ENCODE measurements around the gene POLR1G.
"Not testable (repeated sequence)": the region's sequence is repeated elsewhere in the genome, so short reads cannot be mapped to it uniquely, and the experiment has no call there.

The POLR1G gene

DNA sequence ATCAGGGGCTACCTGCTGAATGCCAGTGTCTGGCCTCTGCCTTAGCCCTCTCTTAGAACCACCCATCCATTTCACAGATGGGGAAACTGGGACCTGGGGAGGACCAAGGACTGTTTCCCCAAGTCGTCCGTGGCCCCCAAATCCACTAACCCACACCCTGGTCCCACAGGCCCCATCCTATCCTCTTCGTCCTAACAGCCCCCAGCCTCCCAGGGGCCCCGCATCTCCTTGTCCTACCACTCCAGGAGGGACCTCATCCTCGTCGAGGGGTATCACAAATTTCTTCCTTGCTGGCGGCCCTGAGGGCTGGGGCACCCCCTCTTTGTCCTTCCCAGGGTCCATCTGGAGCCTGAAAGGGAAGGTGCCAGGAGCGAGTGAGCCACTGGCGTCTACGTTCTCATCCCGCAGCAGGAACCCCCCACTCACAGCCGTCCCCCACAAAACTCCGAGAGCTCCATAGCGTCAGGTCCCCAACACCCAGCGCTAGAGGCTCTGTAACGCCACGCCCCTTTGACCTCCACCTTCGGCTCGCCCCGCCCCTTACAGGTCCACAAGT lies 16.7 kb downstream of the POLR1G start:
- no peak for DNase-seq

DNA sequence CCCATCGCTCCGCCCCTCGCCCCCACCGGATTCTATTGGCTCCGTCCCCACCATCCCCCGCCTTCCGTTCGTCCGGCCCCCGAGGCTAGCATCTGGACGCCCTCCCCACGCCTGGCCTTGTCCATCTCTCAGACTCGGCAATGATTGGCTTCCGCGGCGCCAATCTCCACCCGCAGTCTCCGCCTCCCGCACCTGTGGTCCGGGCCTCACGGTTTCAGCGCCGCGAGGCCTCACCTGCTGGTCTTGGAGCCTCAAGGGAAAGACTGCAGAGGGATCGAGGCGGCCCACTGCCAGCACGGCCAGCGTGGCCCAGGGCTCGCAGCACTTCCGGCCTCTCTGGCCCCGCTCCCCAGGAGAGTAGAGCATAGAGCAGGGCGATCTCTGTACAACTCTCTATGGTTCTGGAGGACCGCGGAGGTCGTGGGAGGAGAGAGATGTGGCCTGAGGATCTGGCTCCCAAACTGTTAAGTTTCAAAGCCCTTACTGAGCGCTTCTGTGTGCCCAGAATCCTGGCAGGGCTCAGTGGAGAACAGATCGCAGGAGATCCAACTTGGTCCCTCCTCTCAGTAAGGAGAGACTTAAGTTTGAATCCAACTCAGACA lies 17.2 kb downstream of the POLR1G start, which contains the start of gene ERCC1:
ERCC1 (minus strand) TSS at position 329 of the 602 bp plus-strand sequence. CDS start 543 bp downstream, outside the sequence.
- DNase-seq, result peak; percentile 97 to 99

DNA sequence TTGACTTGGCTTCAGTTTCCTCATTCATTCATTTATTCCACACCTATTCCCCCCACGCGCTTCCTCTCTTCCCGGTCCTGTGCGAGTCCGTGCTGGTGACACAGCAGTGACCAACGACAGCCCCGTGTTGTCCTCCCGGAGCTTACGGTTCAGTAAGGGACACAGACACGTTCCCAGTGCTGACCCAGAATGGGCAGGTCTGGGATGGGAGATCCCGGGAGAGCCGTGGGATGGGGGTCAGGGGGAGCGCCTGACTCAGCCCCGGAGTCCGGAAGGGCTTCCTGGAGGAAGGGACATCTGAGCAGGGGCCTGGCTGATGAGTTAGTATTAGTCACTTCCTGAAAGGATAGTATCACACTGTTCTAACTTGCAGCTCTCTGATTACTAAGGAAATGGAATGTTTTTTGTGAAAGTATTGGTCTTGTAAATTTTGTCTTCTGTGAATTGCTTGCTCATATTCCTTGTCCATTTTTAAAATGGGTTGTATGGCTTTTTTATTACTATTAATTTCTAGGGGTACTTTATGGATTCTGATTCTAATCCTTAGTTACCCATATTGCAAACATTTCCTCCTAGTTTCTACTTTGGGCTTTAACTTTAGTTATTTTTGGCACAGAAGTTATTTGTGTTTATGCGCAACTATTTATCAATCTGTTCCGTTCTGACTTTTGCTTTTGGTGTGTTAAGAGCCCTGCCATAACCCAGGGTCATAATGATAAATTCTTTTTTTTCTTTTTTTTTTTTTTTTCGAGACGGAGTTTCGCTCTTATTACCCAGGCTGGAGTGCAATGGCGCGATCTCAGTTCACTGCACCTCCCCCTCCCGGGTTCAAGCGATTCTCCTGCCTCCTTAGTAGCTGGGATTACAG lies 18.0 kb downstream of the POLR1G start:
- peak in 1 of 2 experiments; percentile 70 for DNase-seq

DNA sequence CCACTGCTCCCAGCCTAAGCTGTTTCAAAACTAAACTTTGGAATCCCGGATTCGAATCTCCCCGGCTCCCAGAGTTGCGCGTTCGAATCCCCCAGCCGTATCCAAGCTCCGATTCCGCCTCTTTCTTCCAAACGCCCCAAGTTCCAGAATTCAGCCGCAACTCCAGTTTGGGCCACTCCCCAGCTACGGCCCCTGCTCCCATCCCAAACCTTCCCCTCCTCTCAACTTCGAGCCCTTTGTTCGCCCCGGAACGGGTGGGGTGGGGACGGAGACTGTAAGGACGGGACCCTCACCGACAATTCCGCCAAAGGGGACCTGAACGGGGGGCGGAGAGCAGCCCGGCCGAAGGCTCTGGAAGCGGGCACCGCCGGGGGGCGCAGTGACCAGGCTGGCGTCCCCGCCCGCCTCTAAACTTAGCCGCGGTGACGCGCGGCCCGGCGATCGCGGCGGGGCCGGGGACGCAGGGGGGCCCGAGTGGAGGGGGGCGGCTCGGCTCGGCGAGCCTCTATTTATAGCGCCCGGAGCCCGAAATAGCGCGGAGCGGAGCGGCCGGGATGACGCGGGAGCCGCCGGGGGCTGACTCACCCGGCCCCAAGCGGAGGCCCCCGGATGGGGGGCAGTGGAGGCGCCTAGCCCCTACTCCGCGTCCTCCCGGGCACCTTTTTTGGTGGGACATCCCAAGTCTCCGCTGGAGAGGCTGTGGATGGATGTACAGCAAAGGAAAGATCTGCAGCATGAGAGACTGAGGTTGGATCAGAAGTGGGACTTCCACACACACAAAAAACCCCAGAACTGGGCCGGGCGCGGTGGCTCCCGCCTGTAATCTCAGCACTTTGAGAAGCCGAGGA lies 22.2 kb downstream of the POLR1G start:
- DNase-seq, result no peak

GRCh38 chr19:45429896-45430295 lies 23.5 kb downstream of the POLR1G start:
- not testable (repeated sequence) for DNase-seq

GRCh38 chr19:45431008-45431407 lies 24.6 kb downstream of the POLR1G start:
- DNase-seq, result not testable (repeated sequence)

DNA sequence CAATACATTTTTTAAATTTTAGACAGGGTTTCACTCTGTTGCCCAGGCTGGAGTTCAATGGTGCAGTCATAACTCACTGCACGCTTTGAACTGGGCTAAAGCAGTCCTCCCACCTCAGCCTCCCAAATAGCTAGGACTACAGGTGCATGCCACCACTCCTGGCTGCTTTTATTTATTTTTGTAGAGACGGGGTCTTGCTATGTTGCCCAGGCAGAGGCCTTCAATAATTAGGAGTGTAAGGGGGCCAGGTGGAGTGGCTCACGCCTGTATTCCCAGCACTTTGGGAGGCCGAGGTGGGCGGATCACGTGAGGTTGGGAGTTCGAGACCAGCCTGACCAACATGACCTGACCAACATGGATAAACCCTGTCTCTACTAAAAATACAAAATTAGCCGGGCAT lies 26.1 kb downstream of the POLR1G start:
- not testable (repeated sequence) for DNase-seq

DNA sequence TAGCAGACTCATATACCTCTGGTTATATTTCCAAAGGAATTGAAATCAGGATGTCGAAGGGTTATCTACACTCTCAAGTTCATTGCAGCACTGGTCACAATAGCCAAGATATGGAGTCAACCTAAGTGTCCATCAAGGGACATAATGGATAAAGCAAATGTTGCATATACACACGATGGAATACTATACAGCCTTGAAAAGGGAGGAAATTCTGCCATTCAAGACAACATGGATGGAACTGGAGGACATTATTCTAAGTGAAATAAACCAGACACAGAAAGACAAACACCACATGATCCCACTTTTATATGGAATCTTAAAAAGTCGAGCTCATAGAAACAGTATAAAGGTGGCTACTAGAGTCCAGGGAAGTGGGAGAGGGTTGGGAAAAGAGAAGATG lies 30.9 kb downstream of the POLR1G start:
- DNase-seq, result no peak

DNA sequence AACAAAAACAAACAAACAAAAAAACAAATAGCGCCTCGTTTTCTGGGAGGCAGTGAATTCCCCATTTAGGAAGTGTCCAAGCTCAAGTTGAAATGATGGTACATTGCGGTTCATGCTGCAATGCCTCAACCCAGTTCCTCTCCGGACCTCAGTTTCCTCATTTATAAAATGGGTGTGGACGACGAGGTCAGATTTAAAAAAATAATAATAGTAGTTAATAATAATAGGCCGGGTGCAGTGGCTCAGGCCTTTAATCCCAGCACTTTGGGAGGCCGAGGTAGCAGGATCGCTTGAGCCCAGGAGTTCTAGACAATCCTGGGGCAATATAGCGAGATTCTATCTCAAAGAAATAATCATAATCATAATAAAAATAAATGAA lies 32.7 kb downstream of the POLR1G start:
- no peak for DNase-seq

DNA sequence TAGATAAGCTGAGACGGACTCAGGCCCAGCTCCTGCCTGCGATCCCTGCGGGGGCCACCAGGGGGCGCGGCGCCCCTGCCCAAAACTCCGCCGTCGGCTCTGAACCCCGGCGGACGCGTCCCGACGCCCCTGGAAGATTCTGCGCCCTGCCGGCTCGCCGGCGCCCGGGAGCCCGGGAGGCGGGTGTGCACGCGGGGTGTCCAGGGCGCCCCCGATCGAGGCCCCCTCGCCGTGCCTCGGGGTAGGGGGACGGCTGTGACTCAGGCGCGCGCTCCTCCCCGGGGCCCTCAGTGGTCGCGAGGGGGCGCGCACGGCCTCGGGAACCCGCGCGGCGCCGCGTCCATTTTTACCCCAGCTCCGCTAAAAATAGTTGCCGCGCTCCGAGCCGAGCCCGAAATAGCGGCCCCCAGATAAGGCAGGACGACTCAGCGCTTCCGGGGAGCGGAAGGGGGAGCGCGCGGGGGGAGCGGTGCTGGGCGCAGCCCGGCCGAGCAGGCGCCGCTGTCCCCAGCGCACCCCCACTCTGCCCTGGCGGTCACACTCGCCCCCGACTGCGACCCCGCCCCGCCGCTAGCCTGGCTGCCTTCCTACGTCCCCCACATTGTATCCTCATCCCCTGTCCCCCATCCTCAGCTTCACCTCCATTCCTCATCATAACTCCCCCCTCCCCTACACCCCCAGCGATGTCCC lies 33.3 kb downstream of the POLR1G start:
- DNase-seq, result peak in 1 of 2 experiments; percentile 85

GRCh38 chr19:45440259-45440638 lies 33.8 kb downstream of the POLR1G start:
- DNase-seq, result no peak

DNA sequence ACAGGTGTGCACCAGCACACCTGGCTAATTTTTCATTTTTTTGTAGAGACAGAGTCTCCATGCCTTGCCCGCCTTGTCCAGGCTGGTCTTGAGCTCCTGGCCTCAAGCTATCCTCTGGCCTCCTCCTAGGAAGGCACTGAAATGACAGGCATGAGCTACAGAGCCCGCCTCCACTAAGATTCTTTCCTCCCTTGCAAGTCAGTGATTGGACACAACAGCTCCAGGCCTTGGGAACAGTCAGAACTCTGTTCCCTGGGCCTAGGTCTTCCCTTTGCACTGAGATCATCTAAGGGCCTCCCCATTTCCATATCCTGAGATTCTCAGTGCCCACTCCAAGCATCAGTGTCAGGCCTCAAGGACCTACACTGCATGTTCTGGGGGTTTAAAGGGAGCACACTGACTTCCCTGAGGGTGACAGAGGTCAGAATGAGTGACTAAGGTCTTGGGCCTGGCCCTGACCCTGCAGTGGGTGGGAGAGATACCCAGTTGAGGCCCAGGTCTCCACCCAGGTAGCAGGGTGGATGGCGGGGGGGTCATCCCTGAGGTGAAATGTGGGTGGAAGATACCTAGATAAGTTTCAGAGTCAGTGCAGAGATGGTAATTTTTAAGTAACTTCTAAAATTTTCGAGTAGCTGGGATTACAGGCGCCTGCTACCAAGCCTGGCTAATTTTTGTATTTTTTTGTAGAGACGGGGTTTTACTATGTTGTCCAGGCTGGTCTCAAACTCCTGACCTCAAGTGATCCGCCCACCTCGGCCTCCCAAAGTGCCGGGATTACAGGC lies 34.6 kb downstream of the POLR1G start:
- DNase-seq, result peak in 1 of 2 experiments; percentile 25

DNA sequence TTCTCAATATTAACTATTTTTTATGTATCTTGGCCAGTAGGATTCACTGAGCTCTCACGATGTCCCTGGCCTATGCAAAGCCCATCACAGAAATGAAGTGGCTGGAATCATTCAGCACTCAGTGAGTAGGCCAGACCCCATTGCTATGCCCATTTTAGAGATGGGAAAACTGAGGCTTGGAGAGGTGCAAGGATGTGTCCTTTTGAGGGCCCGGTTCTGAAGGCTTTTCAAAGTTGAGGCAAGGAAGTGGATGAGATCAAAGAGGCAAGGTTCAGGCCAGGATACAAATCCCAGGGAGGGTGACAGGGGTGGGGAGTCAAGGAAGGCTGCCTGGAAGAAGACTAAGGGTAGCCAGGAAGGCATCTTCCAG lies 35.9 kb downstream of the POLR1G start:
- DNase-seq, result no peak

- DNase-seq, result peak; percentile 11 to 23
Measured at GRCh38 chr19:45442778-45443461, 36.5 kb downstream of the POLR1G start.

- peak; percentile 55 to 91 for DNase-seq
Measured at GRCh38 chr19:45443462-45444317, 37.2 kb downstream of the POLR1G start.

- DNase-seq, result peak; percentile 40 to 88
Measured at GRCh38 chr19:45444318-45445041, 38.0 kb downstream of the POLR1G start.

GRCh38 chr19:45445139-45445538 lies 38.7 kb downstream of the POLR1G start:
- no peak for DNase-seq

GRCh38 chr19:45446295-45446694 lies 39.9 kb downstream of the POLR1G start:
- peak in 1 of 2 experiments; percentile 33 for DNase-seq

- no peak for DNase-seq
Measured at GRCh38 chr19:45446944-45447343, 40.5 kb downstream of the POLR1G start.
